GM19025 (cell line): ENCODE data around the gene PMVK.
"Not testable (repeated sequence)": the region's sequence is repeated elsewhere in the genome, so short reads cannot be mapped to it uniquely, and the experiment has no call there.

Experiments
- ATAC-seq: cut with Tn5 transposase; IDR thresholded peaks from one replicate; pipeline ENCODE4 v1.9.1; 2021; ENCODE audit warnings: mild to moderate bottlenecking, low read depth, moderate library complexity; ENCODE audit not compliant: unreplicated experiment

The PMVK gene

DNA sequence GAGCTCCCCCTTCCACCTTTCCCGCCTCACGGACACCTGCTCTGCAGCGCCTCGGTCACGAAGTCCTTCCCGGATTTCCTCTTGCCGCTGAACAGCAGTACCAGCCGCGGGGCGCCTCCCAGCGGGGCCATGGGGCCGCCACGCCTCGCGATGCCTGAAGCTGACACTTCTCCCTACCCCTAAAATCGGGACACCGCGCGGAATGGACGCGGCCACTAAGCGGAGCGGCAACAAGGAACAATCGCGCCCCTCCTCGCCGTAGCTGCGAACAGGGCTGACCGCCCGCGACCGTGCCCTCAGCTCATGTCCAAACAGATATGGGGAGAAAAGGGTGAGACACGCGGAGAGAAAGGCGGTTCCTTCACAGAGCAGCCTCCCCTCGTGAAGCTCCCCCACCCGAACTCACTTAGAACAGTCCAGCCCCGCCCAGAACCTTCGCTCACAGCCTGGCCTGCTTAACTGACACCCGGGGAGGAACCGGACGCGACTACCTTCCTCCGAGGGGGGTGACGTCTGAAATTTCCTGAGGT is at the start of gene PMVK:
Gene PMVK (minus strand): TSS at position 165 of the 530 bp plus-strand sequence. CDS start 34 bp downstream, at position 131.
- ATAC-seq = peak; percentile 64

GRCh38 chr1:154983776-154984466 is 47.4 kb upstream of the PMVK start:
- ATAC-seq = no peak

GRCh38 chr1:154982897-154983648 is 46.6 kb upstream of the PMVK start, which contains the start of gene FLAD1:
Gene FLAD1, plus strand, starts transcription at chr1:154983344. Its CDS starts 351 bp downstream, at chr1:154983695.
- peak; percentile 99 for ATAC-seq

GRCh38 chr1:154982341-154982740 is 45.8 kb upstream of the PMVK start:
- ATAC-seq = no peak

DNA sequence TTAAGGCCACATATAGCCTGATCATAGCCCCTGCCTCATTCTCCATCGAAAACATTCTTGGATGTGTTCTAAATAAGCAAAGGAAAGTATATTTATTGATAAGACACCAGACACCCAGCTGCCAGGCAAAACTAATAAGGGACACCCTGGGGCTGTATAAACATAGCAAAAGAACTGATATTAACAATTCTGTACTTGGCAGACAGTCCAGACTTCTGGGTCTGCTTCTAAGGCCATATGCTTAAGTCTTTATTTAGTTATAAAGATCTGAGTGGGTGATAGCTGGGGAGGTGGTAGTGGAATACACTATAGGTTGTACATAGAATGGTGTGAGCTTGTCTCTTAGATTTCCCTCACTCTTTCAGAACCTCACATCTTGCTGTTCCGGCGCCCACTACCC is 41.8 kb upstream of the PMVK start:
- no peak for ATAC-seq

GRCh38 chr1:154977762-154978161 is 41.2 kb upstream of the PMVK start:
- not testable (repeated sequence) for ATAC-seq

DNA sequence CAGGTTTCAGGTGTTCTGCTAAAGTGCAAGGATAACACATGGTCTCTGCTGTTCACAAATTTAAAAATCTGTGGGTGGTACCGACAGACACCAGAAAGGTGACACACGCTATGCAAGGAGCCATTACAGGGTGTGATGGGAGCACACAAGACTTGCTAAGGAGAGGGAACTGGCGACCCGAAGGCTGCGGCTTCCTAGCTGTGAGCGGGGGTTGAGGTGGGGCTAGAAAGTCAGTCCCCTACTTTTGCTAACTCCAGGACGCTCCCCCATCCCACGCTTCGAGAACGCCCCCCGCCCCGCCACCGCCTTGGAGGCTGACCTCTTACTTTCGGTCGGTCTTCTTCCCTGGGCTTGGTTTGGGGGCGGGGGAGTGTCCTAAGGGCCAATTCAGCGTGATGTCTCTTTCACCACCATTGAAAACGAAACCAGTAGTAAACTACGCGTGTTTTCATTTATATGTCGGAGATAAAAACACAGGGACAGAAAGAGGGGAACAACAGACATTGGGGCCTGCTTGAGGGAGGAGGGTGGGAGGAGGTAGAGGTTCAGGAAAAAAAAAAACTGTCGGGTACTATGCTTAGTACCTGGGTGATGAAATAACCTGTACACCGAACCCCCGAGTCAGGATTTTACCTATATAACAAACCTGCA is 39.0 kb upstream of the PMVK start:
- no peak for ATAC-seq

- peak; percentile 34 for ATAC-seq
Measured at GRCh38 chr1:154974808-154975408, 38.4 kb upstream of the PMVK start.

DNA sequence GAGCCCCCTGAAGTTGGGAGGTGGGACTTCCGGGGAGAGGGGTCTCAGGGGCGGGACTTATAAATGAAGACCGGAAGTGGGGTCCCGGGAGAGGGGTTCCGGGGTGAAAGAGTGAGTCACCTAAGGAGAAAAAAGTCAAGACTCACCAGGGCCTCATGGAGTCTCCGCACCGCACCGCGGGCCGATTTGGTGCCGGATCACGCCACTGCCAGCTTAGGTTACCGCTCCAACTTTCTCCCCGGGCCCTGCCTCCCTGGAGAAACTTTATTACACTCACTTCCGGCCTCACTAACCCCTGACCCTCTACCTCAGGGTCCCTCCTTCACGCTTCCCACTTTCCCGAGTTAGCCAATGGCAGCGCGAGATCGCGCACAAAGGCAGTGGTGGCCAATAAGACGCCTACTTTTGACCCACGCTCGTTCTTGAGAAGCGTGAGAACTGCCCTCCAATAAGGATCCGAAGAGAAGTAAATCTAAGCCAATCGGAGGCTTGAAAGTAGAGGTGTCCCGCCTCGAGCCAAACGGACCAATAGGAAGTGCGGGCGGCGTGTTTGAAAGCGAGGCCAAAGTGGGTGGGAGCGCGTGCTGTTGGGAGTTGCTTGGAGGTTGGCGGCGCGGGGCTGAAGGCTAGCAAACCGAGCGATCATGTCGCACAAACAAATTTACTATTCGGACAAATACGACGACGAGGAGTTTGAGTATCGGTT is 37.7 kb upstream of the PMVK start, which contains the start of gene CKS1B:
Gene CKS1B (plus strand): TSS at position 580 of the 706 bp plus-strand sequence. CDS start 65 bp downstream, at position 645.
- peak; percentile 71 for ATAC-seq

DNA sequence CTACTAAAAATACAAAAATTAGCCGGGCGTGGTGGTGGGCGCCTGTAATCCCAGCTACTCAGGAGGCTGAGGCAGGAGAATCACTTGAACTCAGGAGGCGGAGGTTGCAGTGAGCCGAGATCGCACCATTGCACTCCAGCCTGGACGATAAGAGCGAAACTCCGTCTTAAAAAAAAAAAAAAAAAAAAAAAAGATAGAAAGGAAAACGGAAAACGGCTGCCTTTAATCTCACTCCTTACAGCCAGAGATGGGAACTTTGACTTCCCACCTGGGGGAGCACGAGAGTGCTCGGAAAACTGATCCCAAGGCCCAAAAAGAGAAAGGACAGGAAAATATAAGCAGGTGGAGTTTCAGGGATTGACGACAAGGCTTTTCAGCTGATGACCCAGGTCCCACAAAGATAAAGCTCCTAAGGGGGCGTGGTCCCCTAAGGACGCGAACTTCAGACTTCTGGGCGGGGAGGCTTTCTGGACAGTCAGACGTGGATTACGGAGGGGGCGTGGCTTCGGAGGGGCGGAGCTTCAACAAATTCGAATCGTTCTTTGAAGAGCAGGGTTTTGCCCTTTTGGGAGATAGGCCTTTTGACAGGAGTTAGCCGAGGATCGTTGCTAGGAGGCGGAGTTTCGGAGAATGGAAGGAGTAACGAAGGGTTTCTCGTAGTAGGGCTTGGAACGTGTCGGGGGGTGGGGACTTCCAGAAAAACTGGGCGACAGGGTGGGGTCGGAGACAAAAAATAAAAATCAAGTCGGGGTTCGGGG is 37.0 kb upstream of the PMVK start:
- ATAC-seq = no peak

DNA sequence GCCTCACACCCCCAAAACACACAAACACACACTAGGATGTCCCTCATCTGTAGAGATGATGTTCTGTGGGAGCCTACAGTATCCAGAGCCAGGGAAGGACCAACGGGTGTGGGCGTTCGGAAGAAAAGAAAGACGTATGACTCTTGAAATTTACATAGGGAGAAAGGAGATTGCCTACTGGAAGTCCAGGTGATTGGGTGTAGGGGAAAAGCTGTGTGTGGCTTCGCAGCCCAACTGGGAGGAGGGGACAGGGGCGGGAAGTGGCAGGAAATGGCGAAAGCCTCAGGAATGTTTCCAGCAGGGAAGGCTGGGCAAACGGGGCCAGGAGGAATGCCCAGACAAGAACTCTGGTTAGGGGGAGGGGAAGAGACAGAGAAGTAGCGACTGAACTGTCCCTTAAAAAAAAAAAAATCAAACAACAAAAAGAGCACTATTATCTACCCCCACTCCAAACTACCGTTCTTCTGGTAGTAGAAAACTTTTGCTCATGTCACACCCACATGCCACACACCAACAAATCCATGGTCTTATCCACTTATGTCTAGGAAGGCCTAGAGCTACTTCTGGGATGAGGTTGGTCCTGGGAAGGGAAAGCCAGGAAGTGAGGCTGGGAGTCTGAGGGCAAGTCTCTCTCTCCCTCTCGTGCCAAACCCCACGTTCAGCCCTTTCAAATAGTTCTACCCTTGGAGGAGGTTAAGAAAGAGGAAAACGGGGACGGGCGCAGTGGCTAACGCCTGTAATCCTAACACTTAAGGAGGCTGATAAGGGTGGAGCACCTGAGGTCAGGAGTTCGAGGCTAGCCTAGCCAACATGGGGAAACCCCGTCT is 36.2 kb upstream of the PMVK start:
- no peak for ATAC-seq

GRCh38 chr1:154972213-154972516 is 35.6 kb upstream of the PMVK start:
- no peak for ATAC-seq

DNA sequence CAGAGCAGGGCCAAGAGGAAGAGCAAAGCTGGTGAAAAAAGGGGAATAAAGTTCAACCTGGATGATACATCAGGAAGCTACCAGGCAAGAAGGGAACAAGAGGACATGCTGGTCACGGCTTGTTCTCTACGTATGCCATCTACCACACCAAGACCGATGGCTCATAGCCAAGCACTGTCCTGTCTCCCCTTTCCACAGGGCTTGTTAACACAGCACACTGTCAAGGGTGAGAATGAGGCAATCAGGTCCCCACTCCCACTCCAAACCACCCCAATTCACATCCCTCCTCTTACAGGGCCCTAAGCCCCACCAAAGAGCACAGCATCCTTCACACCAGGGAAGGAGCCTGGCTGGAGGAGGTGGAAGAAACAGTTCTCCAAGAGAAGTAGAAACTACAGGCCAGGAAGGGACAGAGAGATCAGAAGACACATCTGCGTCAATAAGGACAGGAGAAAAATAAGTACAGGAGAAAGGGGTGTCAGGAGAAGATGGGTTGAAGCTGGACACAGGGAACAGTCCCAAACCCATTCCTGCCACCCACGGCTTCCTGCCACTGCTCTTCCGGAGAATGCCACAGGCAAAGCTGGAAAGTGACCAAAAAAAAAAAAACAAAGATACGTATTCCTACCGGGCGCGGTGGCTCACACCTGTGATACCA is 35.0 kb upstream of the PMVK start:
- ATAC-seq = no peak

DNA sequence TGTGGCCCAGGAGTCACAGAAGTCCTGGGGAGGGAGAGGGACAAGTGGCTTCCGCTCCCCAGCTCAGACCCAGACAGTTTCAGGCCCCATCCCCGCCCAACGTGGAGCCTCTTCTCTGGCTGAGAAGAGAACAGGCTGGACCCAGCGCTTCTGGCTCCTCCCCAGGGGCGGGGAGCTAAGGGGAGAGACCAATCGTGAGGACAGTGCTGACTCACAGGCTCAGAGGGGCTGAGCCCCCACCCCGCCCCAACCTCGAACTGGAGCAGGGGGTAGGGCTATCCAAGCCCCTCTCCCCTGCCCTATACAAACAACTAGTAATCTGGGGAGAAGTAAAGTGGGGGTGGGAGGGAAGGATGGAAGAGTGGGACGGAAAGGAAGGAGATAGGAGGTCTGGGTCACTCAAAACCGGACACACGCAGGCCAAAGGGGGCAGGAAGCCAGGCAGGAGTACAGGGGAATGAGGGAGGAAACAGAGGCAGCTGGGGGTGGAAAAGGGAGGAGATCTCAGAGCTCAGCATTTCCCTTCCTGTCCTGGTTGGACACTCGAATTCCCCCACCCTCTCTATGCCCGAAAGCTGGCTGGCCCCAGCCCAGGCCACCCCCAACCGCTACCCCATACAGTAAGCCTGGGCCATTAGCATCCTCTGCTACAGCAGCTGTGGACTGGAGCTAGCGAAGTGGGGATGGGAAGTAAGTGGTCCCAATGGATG is 34.3 kb upstream of the PMVK start, which contains the start of gene SHC1:
Gene SHC1 (minus strand): TSS at position 117 of the 710 bp plus-strand sequence. CDS start 221 bp downstream, outside the sequence.
- no peak for ATAC-seq

GRCh38 chr1:154969860-154970452 is 33.4 kb upstream of the PMVK start:
- no peak for ATAC-seq

GRCh38 chr1:154969246-154969645 is 32.7 kb upstream of the PMVK start:
- ATAC-seq = no peak

- ATAC-seq = no peak
Measured at GRCh38 chr1:154968731-154969130, 32.2 kb upstream of the PMVK start.
